ENCODE data around the gene CENPT.
"Not testable (repeated sequence)": the region's sequence is repeated elsewhere in the genome, so short reads cannot be mapped to it uniquely, and the experiment has no call there.

DNA sequence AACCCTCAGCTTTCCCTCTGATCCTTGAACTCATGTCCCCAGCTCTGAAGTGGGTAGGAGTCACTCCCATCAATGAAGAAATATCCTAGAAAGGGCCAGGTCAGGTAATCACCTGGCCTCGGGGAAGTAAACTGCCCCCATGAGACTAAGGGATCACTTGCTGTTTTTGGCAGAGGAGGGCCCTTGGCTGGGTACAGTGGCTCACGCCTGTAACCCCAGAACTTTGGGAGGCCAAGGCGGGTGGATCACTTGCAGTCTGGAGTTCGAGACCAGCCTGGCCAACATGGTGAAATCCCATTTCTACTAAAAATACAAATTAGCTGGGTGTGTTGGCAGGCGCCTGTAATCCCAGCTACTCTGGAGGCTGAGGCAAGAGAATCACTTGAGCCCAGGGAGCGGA is 16.6 kb upstream of the CENPT start:
- TF ChIP-seq POLR2A, EP300, POLR2AphosphoS5 (IDR thresholded peaks at IDR 0.05): not testable (repeated sequence)

Measured in upper lobe of left lung (tissue), 4 donors.